GM21381 (cell line): ENCODE measurements around the gene PPP3R2.
"Not testable (repeated sequence)": the region's sequence is repeated elsewhere in the genome, so short reads cannot be mapped to it uniquely, and the experiment has no call there.

Source experiments
- ATAC-seq: cut with Tn5 transposase; IDR thresholded peaks from one replicate; pipeline ENCODE4 v1.9.1; 2021; ENCODE audit warnings: mild to moderate bottlenecking, moderate library complexity; ENCODE audit not compliant: unreplicated experiment

Gene PPP3R2

DNA sequence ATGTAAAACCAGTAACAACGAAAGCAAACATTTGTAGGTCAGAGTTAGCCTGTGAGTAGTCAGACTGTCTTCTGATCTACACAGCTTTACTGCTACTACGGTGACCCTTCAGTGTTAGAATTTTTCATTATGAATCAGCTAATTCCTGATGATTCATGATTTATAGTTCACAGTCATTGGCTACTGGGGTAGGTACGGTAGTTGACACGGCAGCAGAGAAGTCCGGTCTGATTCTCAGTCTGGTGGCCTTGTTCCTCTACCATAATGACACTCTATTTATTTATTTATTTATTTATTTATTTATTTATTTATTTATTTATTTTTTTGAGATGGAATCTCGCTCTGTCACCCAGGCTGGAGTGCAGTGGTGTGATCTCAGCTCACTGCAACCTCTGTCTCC, 4.7 kb downstream of the PPP3R2 start:
- ATAC-seq, result not testable (repeated sequence)

DNA sequence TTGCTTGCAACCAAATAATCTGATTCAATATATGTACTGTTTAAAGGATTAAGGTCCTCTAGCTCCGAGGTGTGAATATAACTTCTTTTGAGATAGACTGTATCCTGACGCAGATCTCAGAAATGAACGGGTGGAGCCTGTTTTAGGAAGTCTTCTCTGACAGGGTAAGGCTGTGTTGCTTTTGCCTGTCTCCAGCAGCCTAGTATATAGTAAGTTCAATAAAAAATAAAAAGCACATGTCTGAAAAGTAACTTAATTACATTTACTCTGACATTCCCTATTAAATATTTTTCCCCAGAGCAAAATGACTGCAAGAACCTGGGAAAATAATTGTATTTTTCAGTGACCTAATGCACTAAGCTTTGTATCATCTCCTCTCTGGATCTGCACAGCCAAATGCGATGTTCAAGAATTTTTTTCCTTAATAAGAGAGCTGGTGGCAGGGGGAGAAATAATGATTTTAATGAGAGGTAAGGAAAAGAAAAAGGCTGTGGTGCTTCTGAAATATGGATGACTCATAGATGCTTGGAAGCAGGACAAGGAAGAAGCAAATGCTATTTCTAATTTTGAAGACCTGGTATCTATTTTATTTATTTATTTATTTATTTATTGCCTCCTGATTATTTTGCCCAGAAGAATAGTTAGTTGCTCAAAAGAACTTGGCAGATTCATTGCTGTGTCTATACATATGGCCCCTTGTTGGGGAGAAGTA, 7.3 kb downstream of the PPP3R2 start:
- ATAC-seq, result no peak

DNA sequence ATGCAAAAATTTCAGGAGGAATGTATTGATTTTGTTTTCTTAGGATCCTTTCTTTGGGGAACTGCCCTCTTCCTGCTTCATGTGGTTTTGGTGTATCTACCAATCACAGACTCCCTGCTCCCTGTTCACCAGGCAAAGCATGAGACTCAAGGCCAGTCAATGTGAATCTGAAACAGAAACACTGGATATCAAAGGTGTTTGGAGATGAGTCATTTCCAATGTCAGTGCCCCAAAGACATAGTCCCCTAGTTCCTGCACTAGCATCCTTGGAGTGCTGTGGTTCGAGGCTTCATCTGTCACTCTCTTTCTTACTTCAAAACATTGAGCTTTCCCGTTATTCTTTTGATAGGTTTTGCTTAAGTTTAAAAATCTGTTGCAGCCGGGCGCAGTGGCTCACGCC, 8.1 kb downstream of the PPP3R2 start:
- peak; percentile 80 for ATAC-seq

DNA sequence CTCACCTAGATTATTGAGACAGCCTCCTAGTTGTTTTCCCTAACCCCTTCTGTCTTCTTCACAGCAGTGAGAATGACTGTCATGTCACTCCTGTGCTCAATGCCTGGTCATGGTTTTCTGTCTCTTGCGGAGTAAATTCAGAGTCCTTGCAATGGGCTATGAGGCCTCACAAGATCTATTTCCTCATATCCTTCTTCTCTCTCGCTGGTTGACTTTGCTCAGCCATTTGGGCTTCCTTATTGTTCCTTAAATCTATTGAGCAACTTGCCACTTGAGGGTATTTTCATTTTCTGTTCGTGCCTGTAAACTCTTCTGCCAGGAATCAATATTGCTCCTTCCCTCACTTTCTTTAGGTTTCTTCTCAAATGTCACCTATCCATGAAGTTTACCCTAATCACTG, 9.0 kb downstream of the PPP3R2 start:
- no peak for ATAC-seq

DNA sequence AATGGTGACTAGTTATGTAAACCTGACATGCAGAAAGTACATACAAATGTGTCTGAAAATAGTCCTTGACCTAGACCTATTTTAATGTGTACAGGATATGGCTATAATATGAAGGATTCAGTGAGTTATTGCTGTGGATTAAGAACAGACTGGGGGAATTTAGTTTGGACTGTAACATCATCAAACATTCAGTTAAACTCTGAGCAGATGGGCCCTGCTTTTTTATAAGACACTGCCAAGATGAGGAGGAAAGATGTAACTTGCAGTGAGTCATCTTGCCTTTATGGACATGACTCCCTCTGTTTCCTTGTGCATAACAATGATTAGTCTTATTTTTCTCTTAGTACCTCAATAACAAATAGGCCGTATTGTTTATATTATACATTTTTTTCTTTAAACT, 12.2 kb downstream of the PPP3R2 start:
- ATAC-seq, result no peak

DNA sequence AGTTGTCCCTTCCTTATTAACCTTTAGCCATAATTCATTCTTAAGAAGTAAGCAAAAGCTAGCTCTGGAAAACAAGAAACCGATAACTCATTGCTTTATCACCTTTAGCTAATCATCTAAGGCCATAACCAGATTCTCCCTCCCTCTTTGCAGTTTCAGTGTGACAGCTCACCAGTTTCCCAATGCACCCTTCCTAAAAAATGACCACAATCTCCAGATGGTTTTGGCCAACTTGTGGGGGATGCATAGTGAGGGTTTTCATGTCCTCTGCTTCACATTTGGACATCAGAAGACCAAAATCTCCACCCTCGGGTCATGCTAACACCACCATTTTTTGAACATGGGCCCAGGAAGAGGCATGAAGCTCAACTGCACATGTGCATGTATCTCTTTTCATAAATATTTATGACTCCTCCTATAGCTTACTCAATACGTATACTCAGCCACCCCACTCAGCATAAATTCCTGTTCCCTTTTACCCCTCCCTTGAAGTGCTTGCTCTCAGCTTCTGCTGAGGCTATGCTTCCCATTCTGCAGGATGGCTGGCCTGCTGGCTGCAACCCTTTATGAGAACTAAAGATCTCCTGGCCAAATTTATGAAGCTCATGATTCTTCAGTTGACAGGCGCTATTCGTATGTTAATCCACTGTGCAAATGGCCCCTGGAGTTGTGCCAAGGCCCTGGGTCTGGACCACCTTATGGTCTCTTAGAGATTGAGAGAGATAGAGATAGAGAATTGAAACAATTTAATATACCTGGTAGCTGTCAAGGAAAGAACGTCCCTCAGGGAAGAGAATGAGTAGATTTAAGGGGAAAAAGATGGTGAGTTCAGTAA, 14.8 kb downstream of the PPP3R2 start:
- ATAC-seq, result no peak

DNA sequence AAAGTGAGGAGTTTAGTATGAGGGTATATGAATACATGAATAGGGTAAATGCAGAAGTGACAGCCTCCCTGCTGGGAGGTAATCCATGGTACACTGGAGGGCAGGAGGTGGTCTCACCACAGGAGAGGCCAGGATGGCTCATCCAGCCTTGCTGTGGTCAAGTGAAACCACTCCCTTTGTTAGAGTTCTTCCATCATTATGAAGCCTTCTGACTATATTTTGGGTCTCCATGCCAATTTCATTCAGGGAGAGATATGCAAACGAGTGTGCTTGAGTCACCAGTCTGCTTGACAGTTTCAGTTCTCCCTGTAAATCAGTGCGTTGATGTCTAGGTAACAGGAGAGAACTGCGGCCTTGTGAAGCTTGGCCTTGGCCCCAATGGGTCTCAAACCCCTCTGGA, 16.4 kb downstream of the PPP3R2 start:
- ATAC-seq, result peak; percentile 60

DNA sequence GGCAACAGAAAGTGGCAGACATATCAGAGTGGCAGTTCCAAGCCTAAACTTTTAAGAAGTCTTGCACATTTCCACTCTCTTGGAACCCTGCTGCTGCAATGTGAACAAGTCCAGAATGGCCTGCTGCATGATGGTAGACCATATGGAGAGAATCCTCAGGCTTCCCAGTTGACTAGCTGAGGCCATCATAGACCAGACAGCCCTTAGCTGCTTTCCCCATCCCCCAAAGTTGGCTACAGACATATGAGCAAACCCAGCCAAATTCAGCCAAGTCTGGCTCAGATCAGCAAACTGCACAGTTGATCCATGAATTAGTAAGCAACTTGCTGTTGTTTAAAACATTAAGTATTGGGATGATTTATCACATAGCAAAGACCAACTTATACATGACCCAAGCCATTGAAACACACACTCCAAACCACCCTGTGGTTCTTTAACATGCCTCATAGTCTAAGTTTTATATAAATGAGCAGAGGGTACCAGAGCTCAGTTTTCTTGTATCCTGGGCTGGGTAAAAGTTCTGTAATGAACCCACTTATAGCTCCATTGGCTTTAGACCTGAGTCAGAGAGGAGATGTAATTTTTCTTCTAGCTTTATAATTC, 19.9 kb downstream of the PPP3R2 start:
- no peak for ATAC-seq

DNA sequence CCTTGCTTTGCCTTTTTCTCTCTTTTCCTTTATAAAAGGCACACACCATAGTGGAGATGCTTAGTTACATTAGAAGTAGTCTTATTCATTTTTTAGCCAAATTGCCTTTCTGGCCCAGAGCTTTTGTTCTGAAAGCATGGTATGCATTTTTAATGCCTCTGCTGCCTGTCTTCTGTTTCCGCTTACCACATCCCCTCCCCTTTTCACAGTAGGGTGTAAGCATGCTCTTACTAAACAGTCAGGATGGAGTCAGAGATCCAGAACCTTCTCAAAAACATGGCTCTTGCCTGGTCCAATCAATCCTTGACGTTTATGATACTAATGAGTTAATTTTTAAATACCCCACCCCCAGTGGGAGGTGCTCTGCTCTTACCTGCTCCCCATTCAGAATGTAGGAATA, 22.5 kb downstream of the PPP3R2 start:
- ATAC-seq, result no peak

DNA sequence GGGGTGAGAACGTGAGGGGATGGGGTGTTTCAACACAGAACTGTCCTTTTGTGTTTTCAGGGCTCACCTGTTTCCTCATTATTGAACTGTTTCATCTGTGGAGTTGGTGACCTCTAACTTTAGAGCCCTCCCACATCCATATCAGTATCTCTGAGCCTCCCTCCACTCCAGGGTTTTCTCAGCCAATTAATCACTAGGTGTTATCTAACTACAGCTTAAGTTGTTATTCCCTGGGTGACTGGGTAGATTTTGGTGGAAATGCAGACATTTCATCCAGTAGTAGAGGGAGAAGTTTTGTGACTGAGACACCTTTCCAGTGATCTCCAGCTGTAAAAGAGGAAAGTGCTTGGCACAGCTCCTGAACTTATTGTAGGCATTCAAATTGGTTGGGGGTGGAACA, 23.7 kb downstream of the PPP3R2 start:
- ATAC-seq, result no peak

DNA sequence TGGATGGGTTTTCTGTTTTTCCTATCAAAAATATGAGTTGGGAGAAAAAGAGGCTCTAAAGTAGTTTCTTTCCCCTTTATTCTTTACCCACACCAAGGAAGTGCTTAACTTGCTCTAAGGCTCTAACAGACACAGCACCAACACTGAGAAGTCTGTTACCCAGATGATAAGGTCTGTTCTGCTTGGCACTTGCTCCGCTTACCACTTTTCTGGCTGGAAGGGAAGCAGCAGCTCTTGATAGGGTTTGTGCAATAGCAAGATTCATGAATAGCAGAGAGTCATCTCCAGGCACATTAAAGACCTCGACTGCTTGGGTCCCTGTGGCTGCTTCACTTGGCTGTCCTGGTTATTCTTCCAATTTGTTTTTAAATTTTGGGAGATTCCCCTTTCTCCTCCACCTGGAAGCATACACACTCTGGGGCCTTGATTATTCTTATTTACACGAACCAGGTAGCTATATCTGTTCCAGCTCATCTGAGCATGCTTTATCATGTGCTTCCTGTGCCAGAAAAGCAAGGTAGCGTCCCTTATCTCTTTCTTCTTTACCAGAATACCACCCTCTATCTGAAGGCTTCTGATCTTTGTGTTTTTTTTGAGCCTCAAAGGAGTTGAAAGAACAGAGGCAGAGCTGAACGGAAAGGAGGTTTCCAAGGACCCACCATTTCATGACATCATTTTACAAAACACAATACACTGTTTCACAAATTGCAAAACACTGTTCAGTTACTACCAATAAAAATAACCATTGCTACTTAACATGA, 24.8 kb downstream of the PPP3R2 start:
- ATAC-seq, result no peak

DNA sequence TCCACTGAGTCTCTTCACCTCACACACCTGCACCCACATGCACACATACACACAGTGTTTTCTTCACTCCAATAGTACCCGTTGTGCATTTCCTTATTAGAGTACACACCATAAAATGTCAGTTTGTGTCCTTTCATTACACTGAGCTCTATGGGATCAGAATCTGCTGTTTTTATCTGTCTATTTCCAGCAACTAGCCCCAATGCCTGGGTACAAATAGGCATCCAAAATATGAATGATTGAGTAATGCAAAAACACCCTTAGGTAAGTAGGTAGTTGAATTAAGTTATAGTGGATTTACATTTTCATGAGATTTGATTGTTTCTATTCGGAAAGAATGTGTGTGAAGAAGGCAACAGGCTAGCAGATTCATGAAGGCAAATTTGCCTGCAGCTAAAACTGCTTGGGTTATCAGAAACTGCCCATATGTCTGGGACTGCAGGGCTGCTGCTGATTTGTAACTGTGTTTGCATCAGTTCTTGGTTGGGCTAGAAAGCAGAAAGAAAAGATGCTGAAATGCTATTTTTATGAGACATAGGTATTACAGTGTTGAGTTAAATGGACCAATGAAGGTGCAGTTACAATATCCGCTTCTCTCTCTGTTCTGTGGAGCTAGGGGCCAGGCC, 26.9 kb downstream of the PPP3R2 start:
- ATAC-seq, result no peak

DNA sequence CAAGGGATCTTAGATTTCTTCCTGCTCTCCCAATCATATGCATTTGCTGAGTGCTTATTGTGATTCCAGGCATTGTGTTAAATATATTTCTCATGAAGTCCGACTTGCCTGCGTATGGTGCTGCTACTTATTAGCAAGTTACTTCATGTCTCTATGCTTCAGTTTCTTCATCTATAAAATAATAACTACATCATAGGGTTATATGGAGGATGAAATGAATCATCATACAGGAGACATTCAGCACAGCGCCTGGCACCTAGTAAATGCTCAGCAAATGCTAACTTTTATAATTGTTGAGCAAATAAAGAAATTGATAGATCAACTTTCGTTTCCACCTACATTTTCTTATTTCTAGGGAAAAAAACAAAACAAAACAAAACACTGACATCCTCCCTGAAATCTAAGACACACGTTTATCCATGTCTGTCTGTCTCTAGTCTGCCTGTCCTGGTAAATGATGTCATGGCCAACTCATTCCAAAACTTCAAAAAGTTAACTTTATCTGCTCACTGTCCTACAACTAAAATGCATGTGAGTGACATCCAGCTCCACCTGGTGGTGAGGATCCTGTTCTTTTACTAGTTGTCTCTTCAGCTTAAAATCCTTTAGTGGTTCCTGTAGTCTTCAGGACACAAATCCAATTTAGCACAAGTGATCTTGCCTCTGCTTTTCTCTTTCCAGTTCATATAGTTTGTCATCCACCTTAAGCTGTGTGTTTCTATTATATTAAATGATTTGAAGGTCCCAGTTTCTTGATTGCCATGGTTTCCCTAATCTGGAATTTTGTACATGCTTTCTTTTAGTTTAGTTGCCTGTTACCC, 27.7 kb downstream of the PPP3R2 start:
- ATAC-seq, result no peak

DNA sequence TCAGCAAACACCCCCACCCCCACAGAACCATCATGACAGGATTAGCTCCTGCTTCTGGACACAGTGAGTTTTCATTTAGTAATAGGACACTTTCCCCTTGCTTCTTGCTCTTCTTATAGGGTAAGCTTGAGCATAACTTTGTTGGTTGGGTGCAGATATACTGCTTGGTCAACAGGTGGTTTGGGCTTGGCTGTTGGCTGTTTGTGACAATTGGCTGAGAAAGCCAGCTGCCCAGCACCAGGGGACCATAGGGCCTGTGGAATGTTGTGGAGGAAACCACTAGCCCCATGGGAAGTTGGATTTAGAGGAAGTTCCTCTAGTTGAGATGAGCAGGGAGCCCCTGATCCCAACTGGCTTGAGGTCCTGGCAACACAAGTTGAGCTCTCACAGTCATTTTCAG, 30.5 kb downstream of the PPP3R2 start:
- ATAC-seq, result no peak

DNA sequence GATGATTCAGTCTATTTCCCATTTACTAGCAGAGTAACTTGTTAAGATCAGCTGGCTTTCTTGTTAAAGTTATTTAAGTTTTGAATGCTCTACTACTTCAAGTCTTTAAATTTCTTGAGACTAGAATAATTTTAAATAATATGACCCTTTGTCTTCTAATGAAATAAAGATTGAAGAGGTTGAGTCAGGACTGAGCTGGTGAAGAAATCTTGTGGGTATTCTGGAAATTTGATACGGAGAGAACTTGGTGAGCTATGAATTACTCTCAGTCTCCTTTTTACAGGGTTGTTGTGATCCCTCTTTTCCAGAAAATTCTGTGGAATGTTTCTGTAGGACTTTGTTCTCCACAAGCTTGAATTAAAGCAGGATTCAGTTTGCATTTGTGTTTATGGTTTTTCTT, 31.8 kb downstream of the PPP3R2 start:
- ATAC-seq, result no peak

DNA sequence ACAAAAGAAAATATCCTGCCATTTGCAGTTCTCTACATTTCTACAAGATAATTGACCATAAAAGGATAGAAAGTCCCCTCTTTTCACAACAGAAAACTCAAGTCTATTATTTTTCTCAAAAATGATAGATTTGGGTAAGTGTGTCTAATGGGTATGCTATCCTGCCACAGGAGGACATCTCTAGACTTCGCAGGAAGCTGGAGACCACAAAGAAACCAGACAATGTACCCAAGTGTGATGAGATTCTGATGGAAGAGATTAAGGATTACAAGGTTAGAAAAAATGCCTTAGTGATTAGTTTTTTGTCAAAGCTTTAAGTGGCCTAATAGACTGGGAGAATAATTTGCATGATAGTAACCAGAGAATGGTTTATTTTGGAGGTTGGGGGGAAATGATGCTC, 33.0 kb downstream of the PPP3R2 start:
- ATAC-seq, result no peak

DNA sequence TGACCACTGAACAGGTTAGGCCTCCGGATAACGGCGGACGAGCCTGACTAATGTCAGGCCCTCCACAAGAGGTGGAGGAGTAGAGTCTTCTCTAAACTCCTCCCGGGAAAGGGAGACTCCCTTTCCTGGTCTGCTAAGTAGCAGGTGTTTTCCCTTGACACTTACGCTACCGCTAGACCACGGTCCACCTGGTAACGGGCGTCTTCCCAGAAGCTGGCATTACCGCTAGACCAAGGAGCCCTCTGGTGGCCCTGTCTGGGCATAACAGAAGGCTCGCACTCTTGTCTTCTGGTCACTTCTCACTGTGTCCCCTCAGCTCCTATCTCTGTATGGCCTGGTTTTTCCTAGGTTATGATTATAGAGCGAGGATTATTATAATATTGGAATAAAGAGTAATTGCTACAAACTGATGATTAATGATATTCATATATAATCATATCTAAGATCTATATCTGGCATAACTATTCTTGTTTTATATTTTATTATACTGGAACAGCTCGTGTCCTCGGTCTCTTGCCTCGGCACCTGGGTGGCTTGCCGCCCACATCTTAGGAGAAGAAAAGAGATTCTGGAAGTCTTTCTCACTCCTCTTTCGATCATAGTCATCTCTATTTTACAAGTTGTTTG, 45.2 kb downstream of the PPP3R2 start:
- ATAC-seq, result not testable (repeated sequence)

DNA sequence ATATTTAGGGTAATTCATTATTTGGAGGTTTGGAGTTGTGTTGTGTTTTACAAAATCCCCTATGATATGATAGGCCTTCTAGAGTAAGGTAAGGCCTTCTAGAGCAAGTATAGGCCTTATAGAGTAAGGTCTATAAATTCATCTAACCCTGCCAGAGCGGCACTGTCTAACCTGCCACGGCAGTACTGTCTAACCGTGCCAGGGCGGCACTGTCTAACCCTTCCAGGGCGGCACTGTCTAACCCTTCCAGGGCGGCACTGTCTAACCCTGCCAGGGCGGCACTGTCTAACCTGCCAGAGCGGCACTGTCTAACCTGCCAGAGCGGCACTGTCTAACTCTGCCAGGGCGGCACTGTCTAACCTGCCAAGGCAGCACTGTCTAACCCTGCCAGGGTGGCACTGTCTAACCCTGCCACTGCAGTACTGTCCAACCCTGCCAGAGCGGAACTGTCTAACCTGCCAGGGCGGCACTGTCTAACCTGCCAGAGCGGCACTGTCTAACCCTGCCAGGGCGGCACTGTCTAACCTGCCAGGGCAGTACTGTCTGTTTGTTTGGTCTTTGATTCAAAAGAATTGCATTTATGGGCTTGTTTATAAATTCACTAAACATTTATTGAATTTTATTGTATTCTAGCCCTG, 51.6 kb downstream of the PPP3R2 start:
- no peak for ATAC-seq
